Measurements from ENCODE around the gene DSCAML1.

The DSCAML1 gene, protein sequence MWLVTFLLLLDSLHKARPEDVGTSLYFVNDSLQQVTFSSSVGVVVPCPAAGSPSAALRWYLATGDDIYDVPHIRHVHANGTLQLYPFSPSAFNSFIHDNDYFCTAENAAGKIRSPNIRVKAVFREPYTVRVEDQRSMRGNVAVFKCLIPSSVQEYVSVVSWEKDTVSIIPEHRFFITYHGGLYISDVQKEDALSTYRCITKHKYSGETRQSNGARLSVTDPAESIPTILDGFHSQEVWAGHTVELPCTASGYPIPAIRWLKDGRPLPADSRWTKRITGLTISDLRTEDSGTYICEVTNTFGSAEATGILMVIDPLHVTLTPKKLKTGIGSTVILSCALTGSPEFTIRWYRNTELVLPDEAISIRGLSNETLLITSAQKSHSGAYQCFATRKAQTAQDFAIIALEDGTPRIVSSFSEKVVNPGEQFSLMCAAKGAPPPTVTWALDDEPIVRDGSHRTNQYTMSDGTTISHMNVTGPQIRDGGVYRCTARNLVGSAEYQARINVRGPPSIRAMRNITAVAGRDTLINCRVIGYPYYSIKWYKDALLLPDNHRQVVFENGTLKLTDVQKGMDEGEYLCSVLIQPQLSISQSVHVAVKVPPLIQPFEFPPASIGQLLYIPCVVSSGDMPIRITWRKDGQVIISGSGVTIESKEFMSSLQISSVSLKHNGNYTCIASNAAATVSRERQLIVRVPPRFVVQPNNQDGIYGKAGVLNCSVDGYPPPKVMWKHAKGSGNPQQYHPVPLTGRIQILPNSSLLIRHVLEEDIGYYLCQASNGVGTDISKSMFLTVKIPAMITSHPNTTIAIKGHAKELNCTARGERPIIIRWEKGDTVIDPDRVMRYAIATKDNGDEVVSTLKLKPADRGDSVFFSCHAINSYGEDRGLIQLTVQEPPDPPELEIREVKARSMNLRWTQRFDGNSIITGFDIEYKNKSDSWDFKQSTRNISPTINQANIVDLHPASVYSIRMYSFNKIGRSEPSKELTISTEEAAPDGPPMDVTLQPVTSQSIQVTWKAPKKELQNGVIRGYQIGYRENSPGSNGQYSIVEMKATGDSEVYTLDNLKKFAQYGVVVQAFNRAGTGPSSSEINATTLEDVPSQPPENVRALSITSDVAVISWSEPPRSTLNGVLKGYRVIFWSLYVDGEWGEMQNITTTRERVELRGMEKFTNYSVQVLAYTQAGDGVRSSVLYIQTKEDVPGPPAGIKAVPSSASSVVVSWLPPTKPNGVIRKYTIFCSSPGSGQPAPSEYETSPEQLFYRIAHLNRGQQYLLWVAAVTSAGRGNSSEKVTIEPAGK (N-terminal part only)

GRCh38 chr11:117796872-117797529 is at the start of gene DSCAML1:
TSS of gene DSCAML1 (minus strand) at chr11:117797216. CDS start at chr11:117797079, 137 bp downstream.
- no peak for FAIRE-seq

- no peak for FAIRE-seq
Measured at GRCh38 chr11:117843666-117844484, 46.9 kb upstream of the DSCAML1 start.

DNA sequence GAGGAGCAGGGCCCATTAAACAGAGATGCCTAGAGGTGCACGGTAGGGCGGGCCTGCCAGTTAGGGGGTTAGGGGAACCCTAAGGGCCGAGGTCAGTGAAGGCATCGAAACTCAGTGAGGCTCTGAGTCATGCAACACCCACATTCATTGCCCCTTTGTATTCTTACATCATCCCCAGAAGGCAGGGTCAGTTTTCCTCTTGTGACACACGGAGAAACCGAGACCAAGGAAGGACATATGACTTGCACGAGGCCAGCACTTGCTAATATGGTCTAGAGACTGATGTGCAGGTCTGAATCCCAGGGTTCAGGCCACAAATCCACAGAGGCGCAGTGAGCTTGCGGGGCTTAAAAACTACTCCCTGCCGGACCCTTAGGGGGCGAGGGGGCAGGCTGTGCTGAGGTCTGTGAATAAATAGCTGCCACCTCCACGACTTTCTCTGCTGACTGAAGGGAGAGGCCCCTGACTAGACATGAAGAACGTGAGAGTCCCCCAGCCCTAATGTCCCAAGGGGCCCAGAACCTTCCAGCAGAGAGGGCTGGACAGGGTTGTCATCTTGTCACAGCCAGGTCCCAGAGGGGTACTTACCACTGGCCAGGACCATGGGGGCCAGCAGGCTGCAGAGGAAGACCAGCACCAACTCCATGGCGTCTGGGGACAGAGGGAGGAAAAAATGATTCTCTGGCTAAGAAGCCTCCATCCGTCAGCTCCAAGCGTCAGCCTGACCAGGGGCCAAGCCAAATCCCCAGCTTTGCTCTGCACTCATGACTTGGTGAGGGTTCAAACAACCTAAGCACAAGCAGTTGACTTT is 45.3 kb upstream of the DSCAML1 start:
- FAIRE-seq, result no peak

DNA sequence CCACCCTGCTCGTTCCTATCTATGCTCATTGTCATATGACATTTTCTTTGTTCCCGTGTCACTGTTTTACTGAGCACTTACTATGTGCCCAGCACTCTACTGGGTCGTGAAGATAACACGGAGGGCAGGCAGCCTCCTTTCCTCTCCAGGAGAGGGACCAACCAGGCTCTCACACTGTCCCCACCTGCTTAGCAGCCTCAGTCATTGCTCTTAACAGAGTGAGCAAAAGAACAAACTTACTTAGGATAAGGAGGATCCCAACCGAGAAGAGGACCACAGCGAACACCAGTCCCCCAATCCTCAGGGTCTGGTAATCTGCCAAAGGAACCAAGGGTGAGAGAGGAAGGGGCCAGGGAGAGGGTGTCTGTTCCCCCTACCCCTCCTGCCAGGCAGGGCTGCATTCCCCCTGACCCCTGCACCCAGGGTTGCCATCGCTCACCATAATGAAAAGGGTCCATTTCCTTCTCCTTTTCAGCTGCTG is 44.6 kb upstream of the DSCAML1 start:
- FAIRE-seq, result no peak

- no peak for FAIRE-seq
Measured at GRCh38 chr11:117840881-117841550, 44.0 kb upstream of the DSCAML1 start.

DNA sequence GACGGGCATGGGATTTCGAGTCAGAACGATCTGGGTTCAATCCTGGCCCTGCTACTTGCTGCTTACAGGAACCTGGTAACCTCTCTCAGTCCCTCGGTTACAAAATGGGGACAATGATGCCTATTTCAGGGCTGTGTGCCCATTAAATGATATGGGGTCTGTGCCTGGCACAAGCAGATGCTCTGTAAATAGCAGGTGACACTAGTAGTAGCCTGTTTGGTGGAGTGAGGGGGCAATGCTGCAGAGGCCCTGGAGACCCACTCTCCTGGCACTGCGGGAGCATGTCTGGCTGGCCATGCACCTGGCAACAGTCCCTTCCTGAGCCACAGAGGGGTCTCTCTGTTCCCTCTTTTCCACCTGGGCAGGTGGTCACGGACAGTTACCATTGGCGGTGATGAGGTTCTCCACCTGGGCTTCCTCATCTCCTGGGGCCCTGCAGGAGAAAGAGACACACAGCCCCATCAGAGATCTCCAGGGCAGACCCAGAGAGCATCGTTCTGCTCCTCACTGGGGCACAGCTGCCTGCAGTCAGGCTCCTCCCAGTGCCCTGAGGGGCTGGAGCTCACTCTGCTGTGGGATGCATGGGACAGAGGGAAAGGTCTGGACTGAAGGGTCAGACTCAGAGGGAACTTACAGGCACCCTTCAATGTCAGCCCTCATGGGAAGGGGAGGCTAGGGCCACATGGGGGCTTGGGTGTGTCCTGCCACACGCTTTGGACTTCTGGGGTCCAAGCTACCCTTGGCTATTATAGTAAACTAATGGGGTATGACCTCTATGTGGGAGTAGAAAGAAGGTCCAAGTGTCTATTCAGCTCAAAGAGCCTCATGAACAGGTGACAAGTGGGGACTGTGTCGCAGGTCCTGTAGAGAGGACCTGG is 43.2 kb upstream of the DSCAML1 start:
- no peak for FAIRE-seq

GRCh38 chr11:117839380-117839881 is 42.4 kb upstream of the DSCAML1 start:
- FAIRE-seq, result no peak

GRCh38 chr11:117838901-117839300 is 41.9 kb upstream of the DSCAML1 start:
- FAIRE-seq, result no peak

- FAIRE-seq, result no peak
Measured at GRCh38 chr11:117837791-117838190, 40.8 kb upstream of the DSCAML1 start.

GRCh38 chr11:117837070-117837776 is 40.2 kb upstream of the DSCAML1 start:
- no peak for FAIRE-seq

DNA sequence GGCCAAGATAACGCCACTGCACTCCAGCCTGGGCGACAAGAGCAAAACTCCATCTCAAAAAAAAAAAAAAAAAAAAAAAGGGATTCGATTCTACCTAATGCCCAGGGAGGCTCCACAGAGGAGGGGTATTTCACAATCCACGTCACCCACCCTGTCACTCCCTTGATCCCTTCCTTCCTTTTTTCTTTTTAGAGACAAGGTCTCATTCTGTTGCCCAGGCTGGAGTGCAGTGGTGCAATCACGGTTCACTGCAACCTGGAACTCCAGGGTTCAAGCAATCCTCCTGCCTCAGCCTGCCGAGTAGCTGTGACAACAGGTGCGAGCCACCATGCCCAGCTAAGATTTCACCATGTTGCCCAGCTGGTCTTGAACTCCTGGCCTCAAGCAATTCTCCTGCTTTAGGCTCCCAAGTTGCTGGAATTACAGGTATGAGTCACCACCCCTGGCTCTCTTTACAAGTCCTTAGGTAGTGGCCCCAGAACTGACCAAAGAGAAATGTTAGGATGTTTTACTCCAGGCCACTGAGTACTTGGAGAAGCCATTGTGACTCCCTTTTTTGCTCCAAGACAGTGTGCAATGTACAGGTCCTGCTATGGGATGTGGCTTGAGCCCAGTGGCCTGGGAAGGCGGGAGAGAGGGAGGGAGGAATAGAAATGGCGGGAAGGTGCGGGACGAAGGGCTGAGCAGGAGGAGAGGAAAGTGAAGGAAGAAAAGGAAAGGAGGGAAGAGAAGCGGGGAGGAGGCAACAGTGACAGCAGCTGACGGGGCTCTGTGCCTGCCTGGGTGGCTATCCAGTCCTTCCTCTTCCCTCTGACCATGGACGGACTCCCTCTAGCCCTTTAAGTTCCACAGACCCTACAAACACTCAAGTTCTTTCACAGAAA is 39.3 kb upstream of the DSCAML1 start:
- FAIRE-seq, result no peak

DNA sequence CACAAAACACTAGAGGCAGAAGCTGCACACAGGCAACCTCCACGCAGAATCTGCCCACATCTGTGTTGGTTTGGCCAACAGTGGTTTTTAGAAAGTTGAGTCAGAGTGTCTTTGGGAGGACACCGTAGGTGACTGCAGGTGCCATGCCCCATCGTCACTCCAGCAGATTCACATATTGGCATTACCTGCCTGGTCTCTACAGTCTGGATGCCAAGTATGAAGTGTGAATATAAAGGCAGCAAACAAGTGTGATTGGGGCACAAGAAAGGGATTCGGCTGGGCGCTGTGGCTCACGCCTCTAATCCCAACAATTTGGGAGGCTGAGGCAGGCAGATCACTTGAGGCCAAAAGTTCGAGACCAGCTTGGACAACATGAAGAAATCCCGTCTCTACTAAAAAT is 38.6 kb upstream of the DSCAML1 start:
- FAIRE-seq, result no peak

DNA sequence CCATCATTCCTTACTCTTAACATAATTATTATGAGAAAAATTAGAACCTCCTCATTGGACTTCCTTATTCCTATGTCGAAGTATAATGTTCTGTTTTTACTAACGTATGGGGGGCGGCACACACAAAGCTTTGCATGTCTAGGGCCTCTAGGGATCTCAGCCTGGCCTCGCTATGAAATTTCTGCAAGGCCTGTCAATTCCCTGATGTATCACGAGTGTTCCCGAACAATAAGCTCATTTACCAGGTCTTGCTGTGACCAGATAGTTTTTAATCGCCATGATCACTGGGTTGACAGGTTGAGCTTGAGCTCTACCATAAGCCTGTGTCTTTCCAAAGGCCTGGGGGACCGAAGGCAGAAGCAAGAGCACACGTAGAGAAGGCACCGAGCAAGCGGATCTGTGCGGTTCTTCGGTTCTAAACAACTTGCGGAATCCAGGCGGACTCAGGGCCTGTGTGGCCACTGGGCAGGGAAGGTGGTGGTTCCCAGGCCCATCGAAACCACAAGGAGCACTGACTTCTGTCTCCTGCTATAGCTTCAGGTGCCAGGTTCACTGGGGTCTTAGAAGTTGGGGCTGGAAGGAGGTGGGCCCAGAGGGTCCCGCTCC is 37.9 kb upstream of the DSCAML1 start:
- FAIRE-seq, result no peak

DNA sequence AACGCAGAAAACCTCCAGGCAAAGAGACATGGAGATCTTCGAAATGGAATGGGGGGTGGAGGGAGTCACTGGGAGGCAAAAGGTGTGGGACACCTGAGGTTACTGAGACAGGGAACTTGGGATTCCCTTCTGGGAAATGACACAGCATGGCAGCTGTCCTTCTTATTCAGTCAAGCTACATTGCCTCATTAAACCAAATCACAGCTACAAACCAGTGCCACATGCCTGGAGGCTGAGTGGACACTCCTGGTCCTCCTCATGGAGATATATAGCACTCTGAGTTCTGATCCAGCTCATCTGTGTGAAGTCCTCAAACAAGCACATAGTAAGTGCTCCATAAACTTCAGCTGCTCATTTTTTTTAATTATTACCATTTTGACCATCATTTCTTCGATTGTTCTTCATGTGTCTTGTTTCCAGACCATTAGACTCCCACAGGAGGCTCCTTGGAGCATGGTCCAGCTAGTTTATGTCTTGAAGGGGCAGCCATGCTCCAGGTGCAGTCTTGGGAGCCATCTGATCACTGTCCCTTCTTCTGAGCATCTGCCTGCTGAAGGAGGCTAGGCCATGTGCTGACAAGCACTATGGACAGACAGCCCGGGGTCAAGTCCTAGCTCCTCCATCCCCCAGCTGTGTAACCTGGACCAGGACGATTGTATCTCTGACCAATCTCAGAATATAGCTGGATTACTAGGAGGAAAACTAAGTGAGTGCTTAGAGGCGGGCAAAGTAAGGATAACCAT is 37.2 kb upstream of the DSCAML1 start:
- FAIRE-seq, result no peak

- FAIRE-seq, result no peak
Measured at GRCh38 chr11:117833401-117833891, 36.4 kb upstream of the DSCAML1 start.
